K562 (cell line): ENCODE measurements around the gene TXNRD1. TPM values are rescaled to one million over a fixed set of nuclear protein-coding genes. Genes with fewer than 3 reads are reported as not detected.
A peak's percentile ranks its signal among the peaks of the same experiment; 100 is the strongest.

ENCODE experiments used
- HNRNPUL1 ChIP-seq: fragments of 200-400 bp; formaldehyde crosslinking; IDR thresholded peaks from 2 replicates; pipeline ENCODE4 v1.6.1; 2017; ENCODE audit warnings: low read length
- IRF2 ChIP-seq: sonication (generic); formaldehyde crosslinking; IDR thresholded peaks from 2 replicates; pipeline ENCODE4 v1.8.1; 2022; ENCODE audit warnings: mild to moderate bottlenecking, missing genetic modification reagents
- LEF1 ChIP-seq: fragments of 450-650 bp; IDR thresholded peaks from 2 replicates; pipeline ENCODE4 v1.6.1; 2016; ENCODE audit warnings: mild to moderate bottlenecking
- PPARD ChIP-seq: fragments of 250-450 bp; sonication (Bioruptor Pico); IDR thresholded peaks from 2 replicates; pipeline ENCODE4 v1.8.0; 2022; ENCODE audit warnings: inconsistent platforms, mild to moderate bottlenecking, moderate library complexity
- SMARCA4 ChIP-seq: fragments of 450-650 bp; IDR thresholded peaks from 2 replicates; pipeline ENCODE4 v1.6.1; 2016
- ZNF764 ChIP-seq: fragments of 250-450 bp; sonication (Bioruptor Pico); IDR thresholded peaks from 2 replicates; pipeline ENCODE4 v1.4.0; 2020; ENCODE audit warnings: low read depth, mild to moderate bottlenecking, moderate library complexity
- polyA plus RNA-seq, 8 experiments: library from polyadenylated mRNA; depleted of rRNA in 4 of 8; stranded (reverse) in 5 of 8; unstranded in 3 of 8; fragments of >200 nt; fragmentation: Nextera tagmentation in 2 of 8; fragmentation: Illumina TruSeq in 1 of 8; extraction: Ambion mirVana in 2 of 8; extraction: Trizol in 1 of 8; gene quantifications; 2 replicates each; pipeline versions ENCODE4 v1.2.1 to v1.2.3, GENCODE V29; 2011 to 2014; ENCODE audit warnings: inconsistent platforms in 1 of 8, missing spikeins in 1 of 8
- total RNA-seq, 7 experiments: library from RNA; depleted of rRNA in 6 of 7; stranded (reverse); fragments of >200 nt in 6 of 7; fragmentation: Illumina TruSeq in 2 of 7; extraction: Trizol in 2 of 7; gene quantifications; 2 replicates each; pipeline versions ENCODE4 v1.2.1 to v1.2.3, GENCODE V29; 2011 to 2021; ENCODE audit warnings: low replicate concordance in 1 of 7
- TF ChIP-seq, protein P1 (sequence below), 2 experiments: fragments of 450-650 bp in 1 of 2; sonication (generic) in 1 of 2; formaldehyde crosslinking in 1 of 2; IDR thresholded peaks in 1 of 2; conservative IDR thresholded peaks in 1 of 2; 2 replicates each; pipeline versions ENCODE4 v1.6.1 to v1.8.1; 2016 to 2023; ENCODE audit warnings: mild to moderate bottlenecking in 2 of 2, moderate library complexity in 2 of 2, inconsistent platforms in 1 of 2, missing genetic modification reagents in 1 of 2
- TF ChIP-seq, protein P2 (sequence below): sonication (generic); IDR thresholded peaks from 2 replicates; pipeline ENCODE4 v1.6.1; 2016
- TF ChIP-seq, protein P3 (sequence below), 2 experiments: fragments of 450-650 bp; formaldehyde crosslinking in 1 of 2; IDR thresholded peaks; 2 replicates each; pipeline versions ENCODE4 v1.4.0 to v1.6.1; 2014 to 2020; ENCODE audit warnings: mild to moderate bottlenecking in 2 of 2, borderline replicate concordance in 1 of 2, low read depth in 1 of 2
- TF ChIP-seq, protein P4 (sequence below): sonication (generic); formaldehyde crosslinking; IDR thresholded peaks from 2 replicates; pipeline ENCODE4 v1.8.0; 2022; ENCODE audit warnings: mild to moderate bottlenecking, missing genetic modification reagents
- TF ChIP-seq, protein P5 (sequence below): fragments of 450-650 bp; IDR thresholded peaks from 2 replicates; pipeline ENCODE4 v1.6.1; 2016; ENCODE audit warnings: mild to moderate bottlenecking
- TF ChIP-seq, protein P6 (sequence below): sonication (generic); formaldehyde crosslinking; IDR thresholded peaks from 2 replicates; pipeline ENCODE4 v1.8.0; 2022; ENCODE audit warnings: mild to moderate bottlenecking, low read depth, missing genetic modification reagents

The TXNRD1 gene
- total and polyA plus RNA-seq, 9 of the 15 experiments (the other 6 are each of a cell fraction or from before 2014, with no cell fraction given) = 107 to 189 (median 146) TPM

DNA sequence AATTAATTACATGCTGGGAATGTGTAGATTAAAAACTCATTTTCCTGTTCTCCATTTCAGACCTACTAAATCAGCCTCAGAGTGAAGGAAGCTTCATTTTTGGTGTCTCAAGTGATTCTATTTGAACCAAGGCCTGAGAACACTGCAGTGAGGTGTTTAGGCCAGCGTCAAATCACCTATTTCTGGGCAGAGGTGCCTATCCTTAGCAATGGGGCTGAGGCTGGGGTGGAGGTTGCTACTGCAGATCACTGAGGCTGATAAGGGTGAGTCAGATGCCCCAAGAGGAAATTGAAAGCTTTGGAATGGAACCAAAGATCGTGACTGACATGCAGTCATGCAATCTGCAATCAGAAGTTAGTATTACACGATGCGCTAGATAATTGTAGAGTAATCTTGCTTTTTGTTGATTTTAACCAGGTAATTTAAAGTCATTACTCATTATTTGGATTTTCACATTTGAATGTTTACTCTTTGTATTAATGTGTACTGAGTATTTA lies 4.4 kb downstream of the TXNRD1 start (continued):
- TF ChIP-seq, protein P1, sequence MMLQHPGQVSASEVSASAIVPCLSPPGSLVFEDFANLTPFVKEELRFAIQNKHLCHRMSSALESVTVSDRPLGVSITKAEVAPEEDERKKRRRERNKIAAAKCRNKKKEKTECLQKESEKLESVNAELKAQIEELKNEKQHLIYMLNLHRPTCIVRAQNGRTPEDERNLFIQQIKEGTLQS (IDR thresholded peaks at IDR 0.05) = peak; percentile 73
- TF ChIP-seq, protein P1 (CRISPR knock-in tag; conservative IDR thresholded peaks at IDR 0.05) = no peak
- TF ChIP-seq, protein P2, sequence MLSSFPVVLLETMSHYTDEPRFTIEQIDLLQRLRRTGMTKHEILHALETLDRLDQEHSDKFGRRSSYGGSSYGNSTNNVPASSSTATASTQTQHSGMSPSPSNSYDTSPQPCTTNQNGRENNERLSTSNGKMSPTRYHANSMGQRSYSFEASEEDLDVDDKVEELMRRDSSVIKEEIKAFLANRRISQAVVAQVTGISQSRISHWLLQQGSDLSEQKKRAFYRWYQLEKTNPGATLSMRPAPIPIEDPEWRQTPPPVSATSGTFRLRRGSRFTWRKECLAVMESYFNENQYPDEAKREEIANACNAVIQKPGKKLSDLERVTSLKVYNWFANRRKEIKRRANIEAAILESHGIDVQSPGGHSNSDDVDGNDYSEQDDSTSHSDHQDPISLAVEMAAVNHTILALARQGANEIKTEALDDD = no peak
- TF ChIP-seq PPARD (CRISPR knock-in tag) (no peak), IRF2 (CRISPR knock-in tag) (no peak), LEF1 (peak; percentile 25; the same call in 1 of the 2 replicates), HNRNPUL1 (no peak), ZNF764 (CRISPR knock-in tag) (no peak), SMARCA4 (peak; percentile 59; the same call in 1 of the 2 replicates)
- TF ChIP-seq, protein P3, sequence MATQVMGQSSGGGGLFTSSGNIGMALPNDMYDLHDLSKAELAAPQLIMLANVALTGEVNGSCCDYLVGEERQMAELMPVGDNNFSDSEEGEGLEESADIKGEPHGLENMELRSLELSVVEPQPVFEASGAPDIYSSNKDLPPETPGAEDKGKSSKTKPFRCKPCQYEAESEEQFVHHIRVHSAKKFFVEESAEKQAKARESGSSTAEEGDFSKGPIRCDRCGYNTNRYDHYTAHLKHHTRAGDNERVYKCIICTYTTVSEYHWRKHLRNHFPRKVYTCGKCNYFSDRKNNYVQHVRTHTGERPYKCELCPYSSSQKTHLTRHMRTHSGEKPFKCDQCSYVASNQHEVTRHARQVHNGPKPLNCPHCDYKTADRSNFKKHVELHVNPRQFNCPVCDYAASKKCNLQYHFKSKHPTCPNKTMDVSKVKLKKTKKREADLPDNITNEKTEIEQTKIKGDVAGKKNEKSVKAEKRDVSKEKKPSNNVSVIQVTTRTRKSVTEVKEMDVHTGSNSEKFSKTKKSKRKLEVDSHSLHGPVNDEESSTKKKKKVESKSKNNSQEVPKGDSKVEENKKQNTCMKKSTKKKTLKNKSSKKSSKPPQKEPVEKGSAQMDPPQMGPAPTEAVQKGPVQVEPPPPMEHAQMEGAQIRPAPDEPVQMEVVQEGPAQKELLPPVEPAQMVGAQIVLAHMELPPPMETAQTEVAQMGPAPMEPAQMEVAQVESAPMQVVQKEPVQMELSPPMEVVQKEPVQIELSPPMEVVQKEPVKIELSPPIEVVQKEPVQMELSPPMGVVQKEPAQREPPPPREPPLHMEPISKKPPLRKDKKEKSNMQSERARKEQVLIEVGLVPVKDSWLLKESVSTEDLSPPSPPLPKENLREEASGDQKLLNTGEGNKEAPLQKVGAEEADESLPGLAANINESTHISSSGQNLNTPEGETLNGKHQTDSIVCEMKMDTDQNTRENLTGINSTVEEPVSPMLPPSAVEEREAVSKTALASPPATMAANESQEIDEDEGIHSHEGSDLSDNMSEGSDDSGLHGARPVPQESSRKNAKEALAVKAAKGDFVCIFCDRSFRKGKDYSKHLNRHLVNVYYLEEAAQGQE (IDR thresholded peaks at IDR 0.05; ENCODE audit: borderline replicate concordance) = no peak
- TF ChIP-seq, protein P3 (CRISPR knock-in tag; IDR thresholded peaks at IDR 0.05; ENCODE audit: low read depth) = no peak
- TF ChIP-seq, protein P4, sequence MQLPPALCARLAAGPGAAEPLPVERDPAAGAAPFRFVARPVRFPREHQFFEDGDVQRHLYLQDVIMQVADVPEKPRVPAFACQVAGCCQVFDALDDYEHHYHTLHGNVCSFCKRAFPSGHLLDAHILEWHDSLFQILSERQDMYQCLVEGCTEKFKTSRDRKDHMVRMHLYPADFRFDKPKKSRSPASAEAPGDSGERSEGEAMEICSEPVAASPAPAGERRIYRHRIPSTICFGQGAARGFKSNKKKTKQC = no peak
- TF ChIP-seq, protein P5, sequence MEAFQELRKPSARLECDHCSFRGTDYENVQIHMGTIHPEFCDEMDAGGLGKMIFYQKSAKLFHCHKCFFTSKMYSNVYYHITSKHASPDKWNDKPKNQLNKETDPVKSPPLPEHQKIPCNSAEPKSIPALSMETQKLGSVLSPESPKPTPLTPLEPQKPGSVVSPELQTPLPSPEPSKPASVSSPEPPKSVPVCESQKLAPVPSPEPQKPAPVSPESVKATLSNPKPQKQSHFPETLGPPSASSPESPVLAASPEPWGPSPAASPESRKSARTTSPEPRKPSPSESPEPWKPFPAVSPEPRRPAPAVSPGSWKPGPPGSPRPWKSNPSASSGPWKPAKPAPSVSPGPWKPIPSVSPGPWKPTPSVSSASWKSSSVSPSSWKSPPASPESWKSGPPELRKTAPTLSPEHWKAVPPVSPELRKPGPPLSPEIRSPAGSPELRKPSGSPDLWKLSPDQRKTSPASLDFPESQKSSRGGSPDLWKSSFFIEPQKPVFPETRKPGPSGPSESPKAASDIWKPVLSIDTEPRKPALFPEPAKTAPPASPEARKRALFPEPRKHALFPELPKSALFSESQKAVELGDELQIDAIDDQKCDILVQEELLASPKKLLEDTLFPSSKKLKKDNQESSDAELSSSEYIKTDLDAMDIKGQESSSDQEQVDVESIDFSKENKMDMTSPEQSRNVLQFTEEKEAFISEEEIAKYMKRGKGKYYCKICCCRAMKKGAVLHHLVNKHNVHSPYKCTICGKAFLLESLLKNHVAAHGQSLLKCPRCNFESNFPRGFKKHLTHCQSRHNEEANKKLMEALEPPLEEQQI = no peak
- TF ChIP-seq, protein P6, sequence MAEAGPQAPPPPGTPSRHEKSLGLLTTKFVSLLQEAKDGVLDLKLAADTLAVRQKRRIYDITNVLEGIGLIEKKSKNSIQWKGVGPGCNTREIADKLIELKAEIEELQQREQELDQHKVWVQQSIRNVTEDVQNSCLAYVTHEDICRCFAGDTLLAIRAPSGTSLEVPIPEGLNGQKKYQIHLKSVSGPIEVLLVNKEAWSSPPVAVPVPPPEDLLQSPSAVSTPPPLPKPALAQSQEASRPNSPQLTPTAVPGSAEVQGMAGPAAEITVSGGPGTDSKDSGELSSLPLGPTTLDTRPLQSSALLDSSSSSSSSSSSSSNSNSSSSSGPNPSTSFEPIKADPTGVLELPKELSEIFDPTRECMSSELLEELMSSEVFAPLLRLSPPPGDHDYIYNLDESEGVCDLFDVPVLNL (CRISPR knock-in tag) = no peak
